Bronchial epithelial cell (primary cell): ENCODE data around the gene BFSP2. TPM values are rescaled to one million over a fixed set of nuclear protein-coding genes. Genes with fewer than 3 reads are reported as not detected.

ENCODE experiments used
- DNase-seq: peaks from one replicate; pipeline ENCODE4 v3.0.0-alpha.2; 2010; ENCODE audit warnings: low read depth
- FAIRE-seq: peaks from 2 replicates; lab custom pipeline; 2011; peaks lifted over from hg19 to GRCh38; lab: Jason Lieb, UNC
- H3K27me3 ChIP-seq: 2 replicates; pipeline ENCODE4 v1.5.1; 2011; ENCODE audit warnings: low read length; ENCODE audit not compliant: control insufficient read depth, insufficient read depth
- H3K36me3 ChIP-seq: 2 replicates; pipeline ENCODE4 v1.5.1; 2011; ENCODE audit warnings: low read length; ENCODE audit not compliant: control insufficient read depth, insufficient read depth
- H3K4me3 ChIP-seq: 2 replicates; pipeline ENCODE4 v1.5.1; 2011; ENCODE audit warnings: mild to moderate bottlenecking, low read depth, low read length, control low read depth
- CTCF ChIP-seq: IDR thresholded peaks from 2 replicates; pipeline ENCODE4 v1.5.1; 2011; ENCODE audit warnings: mild to moderate bottlenecking, moderate library complexity, low read length, control low read depth, inconsistent platforms; ENCODE audit not compliant: insufficient read depth, severe bottlenecking
- total RNA-seq: library from RNA; depleted of rRNA; stranded (reverse); fragments of >200 nt; gene quantifications from 2 replicates; pipeline ENCODE4 v1.2.1, GENCODE V29; 2014

Gene BFSP2
- total RNA-seq, 1 donor from 2014 or later = not detected

DNA sequence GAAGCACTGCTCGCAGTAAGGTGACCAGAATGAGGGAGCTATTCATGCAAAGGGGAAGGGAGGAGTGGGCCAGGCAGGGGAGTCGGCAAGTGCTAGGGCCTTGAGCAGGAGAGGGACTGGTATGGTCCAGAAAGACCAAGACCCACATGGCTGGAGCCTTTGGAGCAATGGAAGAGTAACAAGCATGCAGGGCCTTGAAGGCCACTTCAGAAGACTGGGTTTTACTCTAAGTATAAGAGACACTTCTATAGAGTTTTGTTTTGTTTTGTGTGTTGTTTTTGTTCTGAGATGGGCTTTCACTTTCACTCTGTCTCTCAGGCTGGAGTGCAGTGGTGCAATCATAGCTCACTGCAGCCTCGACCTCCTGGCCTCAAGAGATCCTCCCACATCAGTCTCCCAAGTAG, 42.0 kb downstream of the BFSP2 start:
- H3K36me3 ChIP-seq = no peaks in the 10 kb centered on the region
- DNase-seq (no peak), FAIRE-seq (no peak)
- H3K27me3 ChIP-seq = no peaks in the 10 kb centered on the region
- TF ChIP-seq CTCF = no peak
- no peak overlapping the region for H3K4me3 ChIP-seq

- FAIRE-seq (no peak), DNase-seq (no peak)
- Histone ChIP-seq H3K27me3 (no peaks in the 10 kb centered on the region), H3K4me3 (no peak overlapping the region), H3K36me3 (no peaks in the 10 kb centered on the region)
- TF ChIP-seq CTCF = no peak
Observed at GRCh38 chr3:133442518-133442917, 42.7 kb downstream of the BFSP2 start.

- no peaks in the 10 kb centered on the region for H3K27me3 ChIP-seq
- H3K36me3 ChIP-seq = no peaks in the 10 kb centered on the region
- H3K4me3 ChIP-seq = no peak overlapping the region
- FAIRE-seq (peak; percentile 83), DNase-seq (peak; percentile 92)
- TF ChIP-seq CTCF = no peak
Observed at GRCh38 chr3:133443649-133444422, 44.0 kb downstream of the BFSP2 start.

- DNase-seq (no peak), FAIRE-seq (no peak)
- no peaks in the 10 kb centered on the region for H3K36me3 ChIP-seq
- no peak for TF ChIP-seq CTCF
- no peaks in the 10 kb centered on the region for H3K27me3 ChIP-seq
- no peak overlapping the region for H3K4me3 ChIP-seq
Observed at GRCh38 chr3:133444423-133444774, 44.5 kb downstream of the BFSP2 start.

DNA sequence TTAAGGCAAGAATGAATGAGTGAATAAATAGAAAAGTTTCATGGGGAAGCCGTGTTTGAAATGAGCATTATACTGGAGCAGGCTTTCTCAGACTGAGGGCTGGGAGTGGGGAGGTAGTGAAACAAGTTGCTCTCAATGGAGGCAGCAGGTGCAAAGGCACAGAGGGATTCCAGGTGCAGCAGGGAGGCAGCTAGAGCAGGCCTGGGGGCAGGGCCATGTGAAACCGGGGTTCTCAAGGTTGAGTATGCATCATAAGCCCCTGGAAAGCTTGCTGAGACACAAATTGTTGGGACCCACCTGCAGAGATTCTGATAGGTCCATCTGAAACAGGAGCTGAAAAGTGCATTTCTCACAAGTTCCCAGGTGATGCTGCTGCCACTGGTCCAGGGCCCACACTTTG, 45.3 kb downstream of the BFSP2 start:
- Histone ChIP-seq H3K4me3 (no peak overlapping the region), H3K36me3 (no peaks in the 10 kb centered on the region), H3K27me3 (no peaks in the 10 kb centered on the region)
- DNase-seq = no peak
- FAIRE-seq = no peak
- no peak for TF ChIP-seq CTCF
